Measurements from ENCODE around the gene YY1.

The YY1 gene

GRCh38 chr14:100285913-100286400 lies 47.0 kb downstream of the YY1 start (continued):
- TF ChIP-seq, protein P1, sequence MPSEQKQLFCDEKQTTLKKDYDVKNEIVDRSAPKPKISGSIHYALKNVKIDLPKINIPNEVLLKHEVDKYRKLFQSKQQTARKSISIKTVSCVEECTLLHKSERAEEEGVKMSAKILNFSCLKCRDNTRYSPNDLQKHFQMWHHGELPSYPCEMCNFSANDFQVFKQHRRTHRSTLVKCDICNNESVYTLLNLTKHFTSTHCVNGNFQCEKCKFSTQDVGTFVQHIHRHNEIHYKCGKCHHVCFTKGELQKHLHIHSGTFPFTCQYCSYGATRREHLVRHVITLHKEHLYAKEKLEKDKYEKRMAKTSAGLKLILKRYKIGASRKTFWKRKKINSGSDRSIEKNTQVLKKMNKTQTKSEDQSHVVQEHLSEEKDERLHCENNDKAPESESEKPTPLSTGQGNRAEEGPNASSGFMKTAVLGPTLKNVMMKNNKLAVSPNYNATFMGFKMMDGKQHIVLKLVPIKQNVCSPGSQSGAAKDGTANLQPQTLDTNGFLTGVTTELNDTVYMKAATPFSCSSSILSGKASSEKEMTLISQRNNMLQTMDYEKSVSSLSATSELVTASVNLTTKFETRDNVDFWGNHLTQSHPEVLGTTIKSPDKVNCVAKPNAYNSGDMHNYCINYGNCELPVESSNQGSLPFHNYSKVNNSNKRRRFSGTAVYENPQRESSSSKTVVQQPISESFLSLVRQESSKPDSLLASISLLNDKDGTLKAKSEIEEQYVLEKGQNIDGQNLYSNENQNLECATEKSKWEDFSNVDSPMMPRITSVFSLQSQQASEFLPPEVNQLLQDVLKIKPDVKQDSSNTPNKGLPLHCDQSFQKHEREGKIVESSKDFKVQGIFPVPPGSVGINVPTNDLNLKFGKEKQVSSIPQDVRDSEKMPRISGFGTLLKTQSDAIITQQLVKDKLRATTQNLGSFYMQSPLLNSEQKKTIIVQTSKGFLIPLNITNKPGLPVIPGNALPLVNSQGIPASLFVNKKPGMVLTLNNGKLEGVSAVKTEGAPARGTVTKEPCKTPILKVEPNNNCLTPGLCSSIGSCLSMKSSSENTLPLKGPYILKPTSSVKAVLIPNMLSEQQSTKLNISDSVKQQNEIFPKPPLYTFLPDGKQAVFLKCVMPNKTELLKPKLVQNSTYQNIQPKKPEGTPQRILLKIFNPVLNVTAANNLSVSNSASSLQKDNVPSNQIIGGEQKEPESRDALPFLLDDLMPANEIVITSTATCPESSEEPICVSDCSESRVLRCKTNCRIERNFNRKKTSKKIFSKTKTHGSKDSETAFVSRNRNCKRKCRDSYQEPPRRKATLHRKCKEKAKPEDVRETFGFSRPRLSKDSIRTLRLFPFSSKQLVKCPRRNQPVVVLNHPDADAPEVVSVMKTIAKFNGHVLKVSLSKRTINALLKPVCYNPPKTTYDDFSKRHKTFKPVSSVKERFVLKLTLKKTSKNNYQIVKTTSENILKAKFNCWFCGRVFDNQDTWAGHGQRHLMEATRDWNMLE (tag by site-specific recombination; conservative IDR thresholded peaks at IDR 0.05; ENCODE audit: low read depth) = no peak
- TF ChIP-seq KLF9 (tag by site-specific recombination; IDR thresholded peaks at IDR 0.05; ENCODE audit: low read depth) = 0 out of 2 replicates have a peak, but pooled peaks have one; percentile 13
- TF ChIP-seq ZNF514 (tag by site-specific recombination; IDR thresholded peaks at IDR 0.05) = no peak
- 0 out of 2 replicates have a peak, but pooled peaks have one; percentile 2 for TF ChIP-seq CTCF (tag by site-specific recombination; IDR thresholded peaks at IDR 0.05)
- TF ChIP-seq ZBTB10 (tag by site-specific recombination; IDR thresholded peaks at IDR 0.05) = 0 out of 2 replicates have a peak, but pooled peaks have one; percentile 16
- TF ChIP-seq ZNF223 (tag by site-specific recombination; IDR thresholded peaks at IDR 0.05) = 0 out of 2 replicates have a peak, but pooled peaks have one; percentile 0

GRCh38 chr14:100286484-100287191 lies 47.7 kb downstream of the YY1 start:
- Histone ChIP-seq H3K4me3 (ENCODE audit: low read depth, low read length) (no peak overlapping the region), H3K4me1 (ENCODE audit: control insufficient read depth, insufficient read depth, low read length) (no peaks in the 10 kb centered on the region; the same call in 1 of the 2 replicates), H3K9me3 (ENCODE audit: control insufficient read depth, insufficient read depth, low read depth, low read length) (no peaks in the 10 kb centered on the region), H3K36me3 (ENCODE audit: control insufficient read depth in 2 of 2, insufficient read depth in 1 of 2, low read length in 2 of 2) (peaks cover 0 to 21% of the 10 kb centered on the region in 2 experiments; a peak in 2 of 3 replicates), H3K27ac (ENCODE audit: extremely low read depth, low read depth, low read length) (no peak overlapping the region)
- POLR2A ChIA-PET = interaction anchor here (0.6 to 0.7 kb wide), 2 partner anchors 52 to 236 kb away, joined by 3 to 4 read pairs; no protein-coding TSS in a partner anchor
- CTCF ChIA-PET = interaction anchor here (0.5 to 3.5 kb wide), 11 partner anchors 10 to 113 kb away, joined by 3 to 30 read pairs (median 4); no protein-coding TSS in a partner anchor
- TF ChIP-seq REPIN1 (tag by site-specific recombination; IDR thresholded peaks at IDR 0.05; ENCODE audit: low read depth) (no peak), ZXDB (tag by site-specific recombination; IDR thresholded peaks at IDR 0.05) (no peak), ZNF747 (tag by site-specific recombination; IDR thresholded peaks at IDR 0.05) (no peak), SCRT2 (tag by site-specific recombination; IDR thresholded peaks at IDR 0.05) (no peak), ZBTB21 (tag by site-specific recombination; IDR thresholded peaks at IDR 0.05) (no peak), TRIM28 (IDR thresholded peaks at IDR 0.05; ENCODE audit: borderline replicate concordance, low read length) (no peak), PRDM10 (tag by site-specific recombination; IDR thresholded peaks at IDR 0.05) (no peak), ZNF366 (tag by site-specific recombination; conservative IDR thresholded peaks at IDR 0.05) (no peak), ZNF423 (tag by site-specific recombination; IDR thresholded peaks at IDR 0.05) (no peak)
- TF ChIP-seq, protein P1 (tag by site-specific recombination; conservative IDR thresholded peaks at IDR 0.05; ENCODE audit: low read depth) = no peak

Measured in HEK293 (cell line).